Panc1 (cell line): ENCODE results near the gene DOCK8. TPM values are rescaled to one million over a fixed set of nuclear protein-coding genes. Genes with fewer than 3 reads are reported as not detected.
A peak's percentile ranks its signal among the peaks of the same experiment; 100 is the strongest.

Source experiments
- ATAC-seq: fragments of 200-7000 bp; cut with Tn5 transposase; 2 replicates; pipeline ENCODE4 v1.9.1; 2020; ENCODE audit warnings: mild to moderate bottlenecking, moderate library complexity
- BruUV-seq: library from RNA; stranded (reverse); fragments of 400-500 nt; replicated peaks from 2 replicates; lab custom pipeline; 2021; lab: Mats Ljungman, UMichigan
- CTCF ChIA-PET: fragments of 300-600 bp; sonication (Branson Sonifier 250); formaldehyde crosslinking; loops from one replicate; lab custom pipeline; 2022; ENCODE audit warnings: antibody characterized with exemption; lab: Charles Lee
- POLR2A ChIA-PET: fragments of 300-600 bp; sonication (Branson Sonifier 250); formaldehyde crosslinking; loops from one replicate; lab custom pipeline; 2022; ENCODE audit warnings: antibody characterized with exemption; lab: Charles Lee
- DNase-seq: peaks from one replicate; pipeline ENCODE4 v3.0.0-alpha.2; 2010; ENCODE audit warnings: low read depth, low spot score
- H3K27ac ChIP-seq: 2 replicates; pipeline ENCODE4 v1.5.1; 2011; ENCODE audit warnings: mild to moderate bottlenecking, low read length, inconsistent platforms
- H3K27me3 ChIP-seq: fragments of 200-500 bp; sonication (Bioruptor generic); 2 replicates; pipeline ENCODE4 v1.6.0; 2014; ENCODE audit warnings: low read length, inconsistent platforms; ENCODE audit not compliant: control insufficient read depth, insufficient read depth
- H3K36me3 ChIP-seq: fragments of 200-500 bp; sonication (Bioruptor generic); 2 replicates; pipeline ENCODE4 v1.5.1; 2014; ENCODE audit warnings: inconsistent platforms, mild to moderate bottlenecking, low read length, moderate library complexity; ENCODE audit not compliant: control insufficient read depth, insufficient read depth
- H3K4me1 ChIP-seq: 2 replicates; pipeline ENCODE4 v1.5.1; 2011; ENCODE audit warnings: inconsistent platforms, mild to moderate bottlenecking, low read length, moderate library complexity; ENCODE audit not compliant: control insufficient read depth, insufficient read depth
- H3K4me3 ChIP-seq, 2 experiments: 2 replicates each; pipeline ENCODE4 v1.5.1; 2011 to 2012; ENCODE audit warnings: low read depth in 2 of 2, low read length in 2 of 2, mild to moderate bottlenecking in 2 of 2, inconsistent platforms in 1 of 2, moderate library complexity in 1 of 2
- H3K9me3 ChIP-seq: fragments of 200-500 bp; sonication (Bioruptor generic); 2 replicates; pipeline ENCODE4 v1.5.1; 2014; ENCODE audit warnings: low read depth, mild to moderate bottlenecking, inconsistent platforms, low read length, moderate library complexity; ENCODE audit not compliant: control insufficient read depth, insufficient read depth
- CTCF ChIP-seq: fragments of 450-650 bp; IDR thresholded peaks from 2 replicates; pipeline ENCODE4 v1.5.1; 2017; ENCODE audit warnings: mild to moderate bottlenecking
- POLR2AphosphoS5 ChIP-seq: IDR thresholded peaks from 2 replicates; pipeline ENCODE4 v1.6.1; 2012; ENCODE audit warnings: mild to moderate bottlenecking, low read depth, low read length, moderate library complexity
- SIN3A ChIP-seq: IDR thresholded peaks from 2 replicates; pipeline ENCODE4 v1.6.1; 2012; ENCODE audit warnings: low read depth, mild to moderate bottlenecking, low read length, moderate library complexity, borderline replicate concordance; ENCODE audit not compliant: insufficient read depth
- TCF7L2 ChIP-seq: IDR thresholded peaks from 2 replicates; pipeline ENCODE4 v1.6.1; 2011; ENCODE audit warnings: mild to moderate bottlenecking, low read depth, low read length, inconsistent platforms
- in situ Hi-C: cut with HindIII; loops from 2 replicates; pipeline ENCODE4 v1.10.0; 2016; ENCODE audit warnings: low sequenced_read_pairs, low pct_unique_long_range_greater_than_20kb
- intact Hi-C: fragments of 100-400 bp; cut with micrococcal nuclease; formaldehyde crosslinking; loops from one replicate; pipeline ENCODE4 v1.10.0; 2022; ENCODE audit not compliant: unreplicated experiment
- total RNA-seq: library from RNA; stranded (reverse); gene quantifications from one replicate; pipeline ENCODE4 v1.2.1, GENCODE V29; 2021; ENCODE audit not compliant: unreplicated experiment
- TF ChIP-seq, protein P1 (sequence below), 2 experiments: IDR thresholded peaks; 2 replicates each; pipeline ENCODE4 v1.6.1; 2011 to 2012; ENCODE audit warnings: low read depth in 2 of 2, control low read depth in 1 of 2, low read length in 1 of 2, mild to moderate bottlenecking in 1 of 2, moderate library complexity in 1 of 2; ENCODE audit not compliant: insufficient read depth in 1 of 2

Gene DOCK8
- total RNA-seq, 1 experiment from 2014 or later: 1.4 TPM

DNA sequence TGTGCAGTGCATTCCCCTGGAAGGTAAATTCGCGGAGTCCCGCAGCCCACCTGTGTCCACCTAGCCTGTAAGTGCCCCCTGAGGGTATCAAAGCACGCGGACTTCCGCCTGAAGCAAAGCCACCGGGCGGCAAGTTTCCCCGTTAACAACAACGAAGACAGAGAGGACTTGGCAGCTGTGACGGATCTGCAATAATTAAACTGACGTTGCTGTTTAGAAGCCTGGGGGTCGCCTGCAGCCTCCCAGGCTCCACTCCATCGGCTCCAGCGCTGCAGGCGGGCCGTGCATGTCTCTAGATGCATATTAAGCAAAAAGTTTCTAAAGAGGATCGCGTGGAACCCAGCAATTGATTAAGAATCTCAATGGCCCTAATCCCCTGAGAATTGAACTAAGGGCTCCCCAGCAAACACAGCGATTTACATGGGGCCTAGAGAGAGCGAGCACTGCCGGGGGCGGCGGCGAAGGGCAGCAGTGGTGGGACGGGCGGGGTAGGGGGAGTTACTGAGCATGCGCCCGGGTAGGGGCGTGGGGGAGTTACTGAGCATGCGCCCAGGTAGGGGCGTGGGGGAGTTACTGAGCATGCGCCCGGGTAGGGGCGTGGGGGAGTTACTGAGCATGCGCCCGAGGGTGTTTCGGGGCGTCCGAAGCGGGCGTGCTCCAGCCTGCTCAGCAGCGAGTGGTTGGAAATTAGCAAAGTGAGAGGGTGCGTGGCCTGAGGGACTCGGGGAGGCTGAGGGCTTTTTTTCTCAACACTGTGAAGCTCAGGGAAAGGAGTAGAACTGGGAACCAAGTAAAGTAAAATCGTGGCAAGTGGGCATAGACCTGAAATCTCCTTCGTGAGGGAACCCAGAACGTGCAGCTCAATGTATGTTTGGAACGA, 255.2 kb downstream of the DOCK8 start:
- no peak for TF ChIP-seq TCF7L2
- TF ChIP-seq, protein P1, sequence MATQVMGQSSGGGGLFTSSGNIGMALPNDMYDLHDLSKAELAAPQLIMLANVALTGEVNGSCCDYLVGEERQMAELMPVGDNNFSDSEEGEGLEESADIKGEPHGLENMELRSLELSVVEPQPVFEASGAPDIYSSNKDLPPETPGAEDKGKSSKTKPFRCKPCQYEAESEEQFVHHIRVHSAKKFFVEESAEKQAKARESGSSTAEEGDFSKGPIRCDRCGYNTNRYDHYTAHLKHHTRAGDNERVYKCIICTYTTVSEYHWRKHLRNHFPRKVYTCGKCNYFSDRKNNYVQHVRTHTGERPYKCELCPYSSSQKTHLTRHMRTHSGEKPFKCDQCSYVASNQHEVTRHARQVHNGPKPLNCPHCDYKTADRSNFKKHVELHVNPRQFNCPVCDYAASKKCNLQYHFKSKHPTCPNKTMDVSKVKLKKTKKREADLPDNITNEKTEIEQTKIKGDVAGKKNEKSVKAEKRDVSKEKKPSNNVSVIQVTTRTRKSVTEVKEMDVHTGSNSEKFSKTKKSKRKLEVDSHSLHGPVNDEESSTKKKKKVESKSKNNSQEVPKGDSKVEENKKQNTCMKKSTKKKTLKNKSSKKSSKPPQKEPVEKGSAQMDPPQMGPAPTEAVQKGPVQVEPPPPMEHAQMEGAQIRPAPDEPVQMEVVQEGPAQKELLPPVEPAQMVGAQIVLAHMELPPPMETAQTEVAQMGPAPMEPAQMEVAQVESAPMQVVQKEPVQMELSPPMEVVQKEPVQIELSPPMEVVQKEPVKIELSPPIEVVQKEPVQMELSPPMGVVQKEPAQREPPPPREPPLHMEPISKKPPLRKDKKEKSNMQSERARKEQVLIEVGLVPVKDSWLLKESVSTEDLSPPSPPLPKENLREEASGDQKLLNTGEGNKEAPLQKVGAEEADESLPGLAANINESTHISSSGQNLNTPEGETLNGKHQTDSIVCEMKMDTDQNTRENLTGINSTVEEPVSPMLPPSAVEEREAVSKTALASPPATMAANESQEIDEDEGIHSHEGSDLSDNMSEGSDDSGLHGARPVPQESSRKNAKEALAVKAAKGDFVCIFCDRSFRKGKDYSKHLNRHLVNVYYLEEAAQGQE (IDR thresholded peaks at IDR 0.05; ENCODE audit: insufficient read depth in 1 of 2, low read depth in 2 of 2, low read length in 1 of 2): no peak
- no peak for TF ChIP-seq CTCF
- peak; percentile 32; the same call in 1 of the 2 replicates for TF ChIP-seq POLR2AphosphoS5
- TF ChIP-seq SIN3A: no peak
- peak overlapping the region; percentile 49 to 63 for H3K4me3 ChIP-seq
- ATAC-seq (peak; percentile 94), DNase-seq (no peak)
- intact Hi-C loops (no loop called here), in situ Hi-C loops (no loop called here)
- no peaks in the 10 kb centered on the region for H3K27me3 ChIP-seq
- ChIA-PET CTCF (no interaction called here), POLR2A (no interaction called here)
- no peaks in the 10 kb centered on the region for H3K9me3 ChIP-seq
- H3K36me3 ChIP-seq: no peaks in the 10 kb centered on the region
- H3K4me1 ChIP-seq: no peaks in the 10 kb centered on the region; the same call in 1 of the 2 replicates
- H3K27ac ChIP-seq: peak overlapping the region; percentile 73
- no TSS peak for BruUV-seq

GRCh38 chr9:470552-471194, 256.0 kb downstream of the DOCK8 start:
- ChIA-PET POLR2A (no interaction called here), CTCF (no interaction called here)
- in situ Hi-C loops: no loop called here
- Histone ChIP-seq H3K4me3 (peak overlapping the region; percentile 49 to 63), H3K27me3 (no peaks in the 10 kb centered on the region), H3K9me3 (no peaks in the 10 kb centered on the region), H3K36me3 (no peaks in the 10 kb centered on the region), H3K27ac (peak overlapping the region; percentile 73), H3K4me1 (no peaks in the 10 kb centered on the region; the same call in 1 of the 2 replicates)
- intact Hi-C loops: no loop called here
- ATAC-seq: no peak
- no peak for DNase-seq
- TF ChIP-seq CTCF: no peak
- TF ChIP-seq, protein P1 (IDR thresholded peaks at IDR 0.05; ENCODE audit: insufficient read depth in 1 of 2, low read depth in 2 of 2, low read length in 1 of 2): no peak
- TF ChIP-seq SIN3A: no peak
- no peak for TF ChIP-seq POLR2AphosphoS5
- no peak for TF ChIP-seq TCF7L2
- BruUV-seq: no TSS peak
